ENCODE measurements around the gene EIF2S2. TPM values are rescaled to one million over a fixed set of nuclear protein-coding genes. Genes with fewer than 3 reads are reported as not detected.

EIF2S2 gene
- total and polyA plus RNA-seq, 4 donors = 30.8 to 37.9 (median 31.5) TPM

GRCh38 chr20:34058831-34059230 lies 53.2 kb downstream of the EIF2S2 start:
- H3K9me3 ChIP-seq (ENCODE audit: control insufficient read depth in 4 of 4, low read length in 3 of 4) = no peaks in the 10 kb centered on the region
- no peak overlapping the region for H3K4me3 ChIP-seq (ENCODE audit: low read depth in 1 of 3, low read length in 3 of 3)
- H3K27ac ChIP-seq (ENCODE audit: low read depth in 1 of 2, low read length in 2 of 2) = no peak overlapping the region
- H3K4me1 ChIP-seq (ENCODE audit: control insufficient read depth in 4 of 4, insufficient read depth in 4 of 4, low read length in 3 of 4) = peaks cover 0 to 4% (median 0%) of the 10 kb centered on the region in 4 donors
- H3K27me3 ChIP-seq (ENCODE audit: control insufficient read depth in 4 of 4, insufficient read depth in 4 of 4, low read length in 3 of 4) = no peaks in the 10 kb centered on the region
- WGBS = 67% methylated on average over 1 of the region's 1 CpG
- no peak overlapping the region for H3K9ac ChIP-seq (ENCODE audit: low read depth in 1 of 2, low read length in 2 of 2)
- TF ChIP-seq TAF1 (conservative IDR thresholded peaks at IDR 0.05) (no peak), GABPA (IDR thresholded peaks at IDR 0.05 in 1 of 2, conservative IDR thresholded peaks at IDR 0.05 in 1 of 2) (no peak), REST (IDR thresholded peaks at IDR 0.05) (peak; percentile 86)
- DNase-seq (ENCODE audit: low spot score) = no peak
- H3K36me3 ChIP-seq (ENCODE audit: control insufficient read depth in 4 of 4, insufficient read depth in 3 of 4, low read depth in 1 of 4, low read length in 3 of 4) = no peaks in the 10 kb centered on the region

- DNase-seq (ENCODE audit: low spot score) = no peak
- Histone ChIP-seq H3K27ac (ENCODE audit: low read depth in 1 of 2, low read length in 2 of 2) (no peak overlapping the region), H3K36me3 (ENCODE audit: control insufficient read depth in 4 of 4, insufficient read depth in 3 of 4, low read depth in 1 of 4, low read length in 3 of 4) (no peaks in the 10 kb centered on the region), H3K9ac (ENCODE audit: low read depth in 1 of 2, low read length in 2 of 2) (no peak overlapping the region), H3K4me3 (ENCODE audit: low read depth in 1 of 3, low read length in 3 of 3) (no peak overlapping the region), H3K27me3 (ENCODE audit: control insufficient read depth in 4 of 4, insufficient read depth in 4 of 4, low read length in 3 of 4) (no peaks in the 10 kb centered on the region), H3K9me3 (ENCODE audit: control insufficient read depth in 4 of 4, low read length in 3 of 4) (no peaks in the 10 kb centered on the region), H3K4me1 (ENCODE audit: control insufficient read depth in 4 of 4, insufficient read depth in 4 of 4, low read length in 3 of 4) (peaks cover 6 to 12% (median 11%) of the 10 kb centered on the region in 4 donors)
- WGBS = 75% methylated on average over 1 of the region's 1 CpG
- TF ChIP-seq CTCF (IDR thresholded peaks at IDR 0.05; ENCODE audit: low read depth, low read length, missing input control) (no peak), GABPA (IDR thresholded peaks at IDR 0.05 in 1 of 2, conservative IDR thresholded peaks at IDR 0.05 in 1 of 2) (no peak), RAD21 (IDR thresholded peaks at IDR 0.05) (no peak), NR2F2 (IDR thresholded peaks at IDR 0.05) (no peak), FOXA2 (IDR thresholded peaks at IDR 0.05) (no peak), SP1 (IDR thresholded peaks at IDR 0.05) (no peak), MAX (IDR thresholded peaks at IDR 0.05) (no peak), HNF4A (conservative IDR thresholded peaks at IDR 0.05) (no peak), ZBTB33 (IDR thresholded peaks at IDR 0.05) (no peak)
Observed at GRCh38 chr20:34055290-34055689, 56.8 kb downstream of the EIF2S2 start.

Measured in liver (tissue), 9 donors.